Measurements from ENCODE around the gene MGMT. TPM values are rescaled to one million over a fixed set of nuclear protein-coding genes. Genes with fewer than 3 reads are reported as not detected.

Gene MGMT
- polyA plus RNA-seq, 1 donor: 18.0 TPM

DNA sequence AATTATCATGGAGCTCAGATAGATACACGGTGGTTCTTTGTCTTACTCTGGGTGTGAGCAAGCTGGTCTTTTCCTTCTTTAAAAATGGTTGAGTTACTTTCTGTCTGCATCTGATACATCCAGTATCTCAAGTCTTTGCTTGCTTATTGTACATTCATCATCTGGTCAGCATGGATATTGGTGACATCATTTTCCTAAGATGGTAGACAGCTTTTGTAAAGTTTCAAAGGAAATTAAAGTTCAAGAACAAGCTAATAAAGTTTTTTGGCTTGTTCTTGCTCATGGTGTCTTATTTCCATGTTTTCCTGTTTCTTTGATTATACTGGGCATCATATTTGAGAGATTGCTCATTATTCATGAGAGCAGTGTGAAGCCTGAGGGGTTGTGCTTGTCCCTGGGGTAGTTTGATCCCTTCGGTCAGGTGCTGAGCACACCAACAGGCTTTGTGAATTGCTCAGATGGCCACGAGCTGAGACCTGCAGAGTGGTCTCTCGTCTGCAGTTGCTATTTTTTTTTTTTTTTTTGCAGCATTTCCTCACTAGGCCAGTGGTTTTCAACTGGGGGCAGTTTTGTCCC is 38.5 kb downstream of the MGMT start:
- 100% methylated on average over 1 of the region's 4 CpGs for WGBS (ENCODE audit: insufficient coverage, low lambda C conversion rate)
- Histone ChIP-seq H3K36me3 (ENCODE audit: control insufficient read depth, insufficient read depth, low read length) (no peaks in the 10 kb centered on the region), H3K4me1 (ENCODE audit: control insufficient read depth, insufficient read depth, low read length) (no peaks in the 10 kb centered on the region), H3K27ac (ENCODE audit: low read length) (no peak overlapping the region), H3K9me3 (ENCODE audit: control insufficient read depth, low read depth, low read length) (peaks cover 15% of the 10 kb centered on the region), H3K4me3 (ENCODE audit: low read length) (no peak overlapping the region), H3K27me3 (ENCODE audit: control insufficient read depth, insufficient read depth, low read length) (no peaks in the 10 kb centered on the region)
- DNase-seq: no peak

DNA sequence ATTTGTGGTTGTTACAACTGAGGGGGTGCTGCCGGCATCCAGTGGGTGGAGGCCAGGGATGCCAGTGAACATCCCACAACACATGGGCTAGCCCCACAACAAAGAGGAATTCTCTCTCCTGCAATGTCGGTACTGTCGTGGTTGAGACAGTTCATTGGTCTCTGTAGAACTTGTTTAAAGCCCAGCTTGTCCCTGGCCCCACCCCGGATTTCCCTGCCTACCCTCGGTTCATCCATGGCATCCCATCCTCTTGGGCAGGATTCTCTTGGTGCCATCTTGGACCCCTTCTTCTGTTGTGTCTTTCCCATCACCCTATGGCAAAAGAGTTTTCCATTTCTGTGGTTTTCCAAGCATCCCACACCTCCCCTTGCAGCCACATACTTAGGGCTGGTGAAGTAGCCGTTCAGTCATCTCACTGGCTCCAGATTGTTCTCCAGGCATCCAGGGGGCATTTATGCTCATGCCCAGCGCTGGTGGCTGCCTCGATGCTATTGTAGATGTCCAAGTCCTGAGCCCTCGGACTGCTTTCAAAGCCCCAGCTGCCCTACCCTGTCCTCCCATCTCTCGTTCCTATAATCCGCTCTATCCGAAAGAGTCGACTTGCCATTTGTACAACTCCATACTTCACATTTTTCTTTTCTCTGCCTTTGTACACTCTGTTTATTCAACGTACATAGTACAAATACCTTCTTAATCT is 39.2 kb downstream of the MGMT start:
- peaks cover 15% of the 10 kb centered on the region for H3K9me3 ChIP-seq (ENCODE audit: control insufficient read depth, low read depth, low read length)
- no peak overlapping the region for H3K27ac ChIP-seq (ENCODE audit: low read length)
- no peaks in the 10 kb centered on the region for H3K4me1 ChIP-seq (ENCODE audit: control insufficient read depth, insufficient read depth, low read length)
- WGBS (ENCODE audit: insufficient coverage, low lambda C conversion rate): 67% methylated on average over 1 of the region's 14 CpGs
- H3K4me3 ChIP-seq (ENCODE audit: low read length): no peak overlapping the region
- H3K27me3 ChIP-seq (ENCODE audit: control insufficient read depth, insufficient read depth, low read length): no peaks in the 10 kb centered on the region
- H3K36me3 ChIP-seq (ENCODE audit: control insufficient read depth, insufficient read depth, low read length): no peaks in the 10 kb centered on the region
- no peak for DNase-seq

DNA sequence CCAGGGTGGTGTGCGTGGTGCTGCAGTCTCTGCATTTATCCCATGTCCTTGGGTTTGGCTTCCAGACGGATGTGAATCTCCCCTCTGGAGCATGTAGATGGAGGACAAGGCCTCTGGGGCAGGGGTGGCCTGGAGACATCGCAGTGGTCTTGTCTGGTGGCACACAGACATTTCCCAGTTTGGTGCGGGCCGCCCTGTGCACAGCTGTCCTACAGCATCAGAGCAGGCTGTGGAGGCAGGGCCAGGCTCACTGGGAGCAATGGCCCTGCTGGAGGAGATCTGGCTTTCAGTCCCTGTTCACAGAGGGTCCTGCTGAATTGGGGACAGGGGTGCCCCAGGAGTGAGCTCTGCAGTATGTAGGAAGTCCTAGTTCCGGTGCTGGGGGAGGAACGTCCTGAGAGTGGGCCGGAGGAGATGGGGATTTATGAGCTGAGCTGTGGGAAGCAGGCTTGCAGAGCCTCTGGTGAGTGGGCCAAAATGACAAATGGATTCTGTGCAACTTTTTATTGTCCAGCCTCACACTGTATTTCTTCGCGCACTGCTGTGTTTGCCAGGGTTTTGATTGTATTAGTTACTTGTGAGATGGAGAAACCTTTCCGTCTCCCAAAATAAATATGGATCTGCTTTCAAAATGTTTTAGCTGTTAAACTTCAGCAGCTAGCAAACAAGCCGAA is 40.3 kb downstream of the MGMT start:
- Histone ChIP-seq H3K27ac (ENCODE audit: low read length) (no peak overlapping the region), H3K4me1 (ENCODE audit: control insufficient read depth, insufficient read depth, low read length) (no peaks in the 10 kb centered on the region), H3K4me3 (ENCODE audit: low read length) (no peak overlapping the region), H3K9me3 (ENCODE audit: control insufficient read depth, low read depth, low read length) (peaks cover 20% of the 10 kb centered on the region), H3K27me3 (ENCODE audit: control insufficient read depth, insufficient read depth, low read length) (no peaks in the 10 kb centered on the region), H3K36me3 (ENCODE audit: control insufficient read depth, insufficient read depth, low read length) (no peaks in the 10 kb centered on the region)
- DNase-seq: no peak
- WGBS (ENCODE audit: insufficient coverage, low lambda C conversion rate): 80% methylated on average over 1 of the region's 12 CpGs

GRCh38 chr10:129509155-129509554 is 42.1 kb downstream of the MGMT start:
- no peak for DNase-seq
- H3K27me3 ChIP-seq (ENCODE audit: control insufficient read depth, insufficient read depth, low read length): no peaks in the 10 kb centered on the region
- no peak overlapping the region for H3K4me3 ChIP-seq (ENCODE audit: low read length)
- H3K4me1 ChIP-seq (ENCODE audit: control insufficient read depth, insufficient read depth, low read length): no peaks in the 10 kb centered on the region
- no peaks in the 10 kb centered on the region for H3K36me3 ChIP-seq (ENCODE audit: control insufficient read depth, insufficient read depth, low read length)
- no CpG with 5 or more reads among the region's 12 CpGs for WGBS (ENCODE audit: insufficient coverage, low lambda C conversion rate)
- peaks cover 20% of the 10 kb centered on the region for H3K9me3 ChIP-seq (ENCODE audit: control insufficient read depth, low read depth, low read length)
- H3K27ac ChIP-seq (ENCODE audit: low read length): no peak overlapping the region

- H3K4me3 ChIP-seq (ENCODE audit: low read length): no peak overlapping the region
- no peak overlapping the region for H3K27ac ChIP-seq (ENCODE audit: low read length)
- no peaks in the 10 kb centered on the region for H3K36me3 ChIP-seq (ENCODE audit: control insufficient read depth, insufficient read depth, low read length)
- H3K4me1 ChIP-seq (ENCODE audit: control insufficient read depth, insufficient read depth, low read length): no peaks in the 10 kb centered on the region
- no CpG with 5 or more reads among the region's 8 CpGs for WGBS (ENCODE audit: insufficient coverage, low lambda C conversion rate)
- H3K9me3 ChIP-seq (ENCODE audit: control insufficient read depth, low read depth, low read length): peaks cover 20% of the 10 kb centered on the region
- DNase-seq: no peak
- H3K27me3 ChIP-seq (ENCODE audit: control insufficient read depth, insufficient read depth, low read length): no peaks in the 10 kb centered on the region
Measured at GRCh38 chr10:129509835-129510234, 42.8 kb downstream of the MGMT start.

DNA sequence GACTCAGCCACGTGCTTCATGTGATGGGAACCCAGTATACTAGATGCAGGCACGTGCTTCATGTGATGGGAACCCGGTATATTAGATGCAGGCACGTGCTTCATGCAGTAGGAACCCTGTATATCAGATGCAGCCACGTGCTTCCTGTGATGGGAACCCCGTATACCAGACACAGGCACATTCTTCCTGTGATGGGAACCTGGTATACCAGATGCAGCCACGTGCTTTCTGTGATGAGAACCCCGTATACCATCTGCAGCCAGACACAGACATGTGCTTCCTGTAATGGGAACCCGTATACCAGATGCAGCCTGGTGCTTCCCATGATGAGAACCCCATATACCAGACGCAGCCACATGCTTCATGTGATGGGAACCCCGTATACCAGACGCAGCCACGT is 44.0 kb downstream of the MGMT start:
- DNase-seq: no peak
- H3K4me1 ChIP-seq (ENCODE audit: control insufficient read depth, insufficient read depth, low read length): no peaks in the 10 kb centered on the region
- no peak overlapping the region for H3K4me3 ChIP-seq (ENCODE audit: low read length)
- no peak overlapping the region for H3K27ac ChIP-seq (ENCODE audit: low read length)
- no peaks in the 10 kb centered on the region for H3K27me3 ChIP-seq (ENCODE audit: control insufficient read depth, insufficient read depth, low read length)
- no peaks in the 10 kb centered on the region for H3K36me3 ChIP-seq (ENCODE audit: control insufficient read depth, insufficient read depth, low read length)
- H3K9me3 ChIP-seq (ENCODE audit: control insufficient read depth, low read depth, low read length): peaks cover 23% of the 10 kb centered on the region
- 60% methylated on average over 1 of the region's 13 CpGs for WGBS (ENCODE audit: insufficient coverage, low lambda C conversion rate)

GRCh38 chr10:129511758-129512157 is 44.7 kb downstream of the MGMT start:
- WGBS (ENCODE audit: insufficient coverage, low lambda C conversion rate): no CpG with 5 or more reads among the region's 12 CpGs
- no peak for DNase-seq
- Histone ChIP-seq H3K9me3 (ENCODE audit: control insufficient read depth, low read depth, low read length) (peaks cover 23% of the 10 kb centered on the region), H3K4me3 (ENCODE audit: low read length) (no peak overlapping the region), H3K36me3 (ENCODE audit: control insufficient read depth, insufficient read depth, low read length) (no peaks in the 10 kb centered on the region), H3K4me1 (ENCODE audit: control insufficient read depth, insufficient read depth, low read length) (no peaks in the 10 kb centered on the region), H3K27ac (ENCODE audit: low read length) (no peak overlapping the region), H3K27me3 (ENCODE audit: control insufficient read depth, insufficient read depth, low read length) (no peaks in the 10 kb centered on the region)

- no CpG with 5 or more reads among the region's 8 CpGs for WGBS (ENCODE audit: insufficient coverage, low lambda C conversion rate)
- Histone ChIP-seq H3K4me1 (ENCODE audit: control insufficient read depth, insufficient read depth, low read length) (no peaks in the 10 kb centered on the region), H3K9me3 (ENCODE audit: control insufficient read depth, low read depth, low read length) (peaks cover 14% of the 10 kb centered on the region), H3K27ac (ENCODE audit: low read length) (no peak overlapping the region), H3K27me3 (ENCODE audit: control insufficient read depth, insufficient read depth, low read length) (no peaks in the 10 kb centered on the region), H3K36me3 (ENCODE audit: control insufficient read depth, insufficient read depth, low read length) (no peaks in the 10 kb centered on the region), H3K4me3 (ENCODE audit: low read length) (no peak overlapping the region)
- DNase-seq: no peak
Measured at GRCh38 chr10:129513312-129513711, 46.3 kb downstream of the MGMT start.

GRCh38 chr10:129514568-129515451 is 47.8 kb downstream of the MGMT start:
- peaks cover 9% of the 10 kb centered on the region for H3K9me3 ChIP-seq (ENCODE audit: control insufficient read depth, low read depth, low read length)
- H3K27ac ChIP-seq (ENCODE audit: low read length): no peak overlapping the region
- no peaks in the 10 kb centered on the region for H3K27me3 ChIP-seq (ENCODE audit: control insufficient read depth, insufficient read depth, low read length)
- WGBS (ENCODE audit: insufficient coverage, low lambda C conversion rate): no CpG with 5 or more reads among the region's 22 CpGs
- no peak overlapping the region for H3K4me3 ChIP-seq (ENCODE audit: low read length)
- H3K36me3 ChIP-seq (ENCODE audit: control insufficient read depth, insufficient read depth, low read length): no peaks in the 10 kb centered on the region
- H3K4me1 ChIP-seq (ENCODE audit: control insufficient read depth, insufficient read depth, low read length): no peaks in the 10 kb centered on the region
- no peak for DNase-seq
